B cell (primary cell): ENCODE results near the gene ROM1.

ENCODE experiments used
- CTCF ChIP-seq: fragments of 200-600 bp; IDR thresholded peaks from one replicate; pipeline ENCODE4 v1.8.0; 2022; ENCODE audit warnings: antibody characterized with exemption, mild to moderate bottlenecking
- EZH2 ChIP-seq: IDR thresholded peaks from 2 replicates; pipeline ENCODE4 v1.6.1; 2012; ENCODE audit warnings: borderline replicate concordance, low read depth, mild to moderate bottlenecking, moderate library complexity, low read length; ENCODE audit not compliant: insufficient read depth, poor library complexity, severe bottlenecking

- TF ChIP-seq CTCF = no peak
- TF ChIP-seq EZH2 = no peak
Measured at GRCh38 chr11:62622476-62623089, 9.5 kb downstream of the ROM1 start.
